HEK293 (cell line): ENCODE measurements around the gene TMEM151A.
A peak's percentile ranks its signal among the peaks of the same experiment; 100 is the strongest.

Source experiments
- CTCF ChIA-PET: fragments of 350-600 bp; formaldehyde crosslinking; extraction: SDS; loops from one replicate; lab custom pipeline; 2021; ENCODE audit warnings: antibody characterized with exemption; lab: Yijun Ruan, JAX
- POLR2A ChIA-PET: fragments of 300-600 bp; formaldehyde crosslinking; extraction: SDS; loops from one replicate; lab custom pipeline; 2020; ENCODE audit warnings: antibody characterized with exemption, inconsistent platforms; lab: Yijun Ruan, JAX
- H3K27ac ChIP-seq: fragments of 200-500 bp; sonication (Bioruptor generic); 2 replicates; pipeline ENCODE4 v1.5.1; 2014; ENCODE audit warnings: low read depth, low read length, control low read depth, inconsistent platforms; ENCODE audit errors: extremely low read depth
- H3K36me3 ChIP-seq, 2 experiments: fragments of 200-500 bp in 1 of 2; sonication (Bioruptor generic) in 1 of 2; 1 replicate in 1 of 2; 2 replicates in 1 of 2; pipeline ENCODE4 v1.5.1; 2014 to 2017; ENCODE audit warnings: inconsistent platforms in 2 of 2, low read length in 2 of 2; ENCODE audit not compliant: control insufficient read depth in 2 of 2, insufficient read depth in 1 of 2
- H3K4me1 ChIP-seq: fragments of 200-500 bp; sonication (Bioruptor generic); 2 replicates; pipeline ENCODE4 v1.5.1; 2014; ENCODE audit warnings: mild to moderate bottlenecking, low read length, inconsistent platforms; ENCODE audit not compliant: control insufficient read depth, insufficient read depth
- H3K4me3 ChIP-seq: 2 replicates; pipeline ENCODE4 v1.5.1; 2011; ENCODE audit warnings: low read depth, mild to moderate bottlenecking, control low read depth, low read length, moderate library complexity
- H3K9me3 ChIP-seq: fragments of 200-500 bp; sonication (Bioruptor generic); 2 replicates; pipeline ENCODE4 v1.5.1; 2014; ENCODE audit warnings: low read depth, low read length, inconsistent platforms; ENCODE audit not compliant: control insufficient read depth, insufficient read depth
- FEZF1 ChIP-seq: fragments of 450-650 bp; formaldehyde crosslinking; IDR thresholded peaks from 2 replicates; pipeline ENCODE4 v1.5.1; 2016; ENCODE audit warnings: missing biosample characterization, missing genetic modification characterization
- GLI2 ChIP-seq: fragments of 450-650 bp; formaldehyde crosslinking; IDR thresholded peaks from 2 replicates; pipeline ENCODE4; 2017; ENCODE audit warnings: missing biosample characterization, missing genetic modification characterization, low read depth, borderline replicate concordance
- ZBTB8A ChIP-seq: fragments of 450-650 bp; formaldehyde crosslinking; IDR thresholded peaks from 2 replicates; pipeline ENCODE4 v1.5.1; 2016; ENCODE audit warnings: missing biosample characterization, missing genetic modification characterization
- ZNF112 ChIP-seq: fragments of 450-650 bp; formaldehyde crosslinking; IDR thresholded peaks from 2 replicates; pipeline ENCODE4 v1.5.0; 2017; ENCODE audit warnings: missing biosample characterization, missing genetic modification characterization
- ZNF155 ChIP-seq: fragments of 450-650 bp; formaldehyde crosslinking; IDR thresholded peaks from 2 replicates; pipeline ENCODE4 v1.5.1; 2016; ENCODE audit warnings: missing biosample characterization, missing genetic modification characterization
- ZNF175 ChIP-seq: fragments of 450-650 bp; formaldehyde crosslinking; IDR thresholded peaks from 2 replicates; pipeline ENCODE4 v1.5.1; 2016; ENCODE audit warnings: missing biosample characterization, missing genetic modification characterization
- ZNF24 ChIP-seq: fragments of 450-650 bp; formaldehyde crosslinking; IDR thresholded peaks from 2 replicates; pipeline ENCODE4 v1.5.1; 2016; ENCODE audit warnings: missing biosample characterization, missing genetic modification characterization
- ZNF335 ChIP-seq: fragments of 450-650 bp; formaldehyde crosslinking; conservative IDR thresholded peaks from 2 replicates; pipeline ENCODE4 v1.5.1; 2016; ENCODE audit warnings: missing biosample characterization, missing genetic modification characterization
- ZNF366 ChIP-seq: fragments of 450-650 bp; formaldehyde crosslinking; conservative IDR thresholded peaks from 2 replicates; pipeline ENCODE4 v1.5.1; 2016; ENCODE audit warnings: missing biosample characterization, missing genetic modification characterization
- ZNF514 ChIP-seq: fragments of 450-650 bp; formaldehyde crosslinking; IDR thresholded peaks from 2 replicates; pipeline ENCODE4 v1.5.1; 2016; ENCODE audit warnings: missing biosample characterization, missing genetic modification characterization
- ZNF560 ChIP-seq: fragments of 450-650 bp; formaldehyde crosslinking; IDR thresholded peaks from 2 replicates; pipeline ENCODE4 v1.5.1; 2017; ENCODE audit warnings: missing biosample characterization, missing genetic modification characterization, borderline replicate concordance
- ZNF629 ChIP-seq: fragments of 450-650 bp; formaldehyde crosslinking; IDR thresholded peaks from 2 replicates; pipeline ENCODE4 v1.5.1; 2017; ENCODE audit warnings: missing biosample characterization, missing genetic modification characterization
- TF ChIP-seq, protein P1 (sequence below): fragments of 450-650 bp; formaldehyde crosslinking; IDR thresholded peaks from 2 replicates; pipeline ENCODE4 v1.5.1; 2016; ENCODE audit warnings: missing biosample characterization, missing genetic modification characterization, low read depth
- TF ChIP-seq, protein P2 (sequence below): fragments of 450-650 bp; formaldehyde crosslinking; IDR thresholded peaks from 2 replicates; pipeline ENCODE4 v1.5.1; 2016; ENCODE audit warnings: missing biosample characterization, missing genetic modification characterization
- TF ChIP-seq, protein P3 (sequence below): fragments of 450-650 bp; formaldehyde crosslinking; optimal IDR thresholded peaks from 2 replicates; pipeline ENCODE3; 2016; ENCODE audit warnings: missing biosample characterization, mild to moderate bottlenecking, missing genetic modification characterization
- TF ChIP-seq, protein P4 (sequence below): fragments of 450-650 bp; IDR thresholded peaks from 2 replicates; pipeline ENCODE4 v1.5.1; 2018; ENCODE audit warnings: missing biosample characterization, mild to moderate bottlenecking, missing genetic modification characterization

Gene TMEM151A

DNA sequence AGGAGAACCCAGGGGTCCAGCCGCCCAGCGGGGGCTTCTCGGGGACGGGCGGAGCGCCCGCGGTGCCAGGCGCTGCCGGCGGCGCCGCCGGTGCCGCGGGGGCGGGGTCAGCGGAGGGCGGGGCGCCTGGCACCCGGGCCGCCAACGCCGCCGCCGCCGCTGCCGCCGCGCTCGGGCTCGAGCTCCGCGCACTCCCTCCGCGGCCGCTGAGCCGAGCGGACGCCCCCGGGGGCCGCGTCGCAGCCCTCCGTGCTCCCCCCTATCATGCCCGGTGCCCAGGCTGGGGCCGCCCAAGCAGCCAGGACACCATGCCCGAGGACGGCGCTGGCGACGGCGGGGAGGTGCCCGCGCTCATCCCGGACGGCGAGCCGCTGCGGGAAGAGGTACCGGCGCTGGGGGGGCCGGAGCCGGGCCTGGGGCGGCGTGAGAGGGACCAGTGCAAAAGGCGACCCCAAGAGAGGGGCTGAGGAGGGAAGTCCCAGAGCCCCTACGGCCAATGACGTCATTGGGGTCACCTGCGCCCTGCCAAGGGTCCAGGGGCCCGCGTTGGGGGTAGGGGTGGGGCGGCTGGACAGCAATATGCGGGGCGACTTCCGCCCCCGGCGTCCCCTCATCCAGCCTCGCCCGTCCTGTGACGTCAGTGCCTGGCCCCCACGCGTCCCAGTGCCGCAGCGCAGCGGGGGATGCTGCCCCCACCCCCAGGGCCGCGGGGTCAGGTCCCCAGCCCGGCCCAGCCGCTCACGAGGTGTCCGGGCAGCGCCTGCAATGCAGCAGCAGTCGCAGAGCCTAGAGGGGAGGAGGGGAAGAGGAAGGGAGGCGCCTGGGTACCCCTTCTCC is at the start of gene TMEM151A:
Gene TMEM151A (plus strand): TSS at position 189 of the 837 bp plus-strand sequence. CDS start 120 bp downstream, at position 309.
- POLR2A ChIA-PET: interaction anchor here (0.9 to 1.1 kb wide), 2 partner anchors 10 to 404 kb away, joined by 3 to 4 read pairs; partner anchors contain the start of gene FIBP
- no peaks in the 10 kb centered on the region for H3K4me1 ChIP-seq
- CTCF ChIA-PET: interaction anchor here (0.8 to 1.3 kb wide), 3 partner anchors 18 to 95 kb away, joined by 3 to 9 read pairs (median 4); no protein-coding TSS in a partner anchor
- H3K4me3 ChIP-seq: peak within 1 kb of the TSS; percentile 34
- TF ChIP-seq ZNF629 (tag by site-specific recombination): peak; percentile 36
- no peak for TF ChIP-seq ZNF24 (tag by site-specific recombination)
- TF ChIP-seq ZNF175: no peak
- no peak for TF ChIP-seq ZNF155
- TF ChIP-seq, protein P1, sequence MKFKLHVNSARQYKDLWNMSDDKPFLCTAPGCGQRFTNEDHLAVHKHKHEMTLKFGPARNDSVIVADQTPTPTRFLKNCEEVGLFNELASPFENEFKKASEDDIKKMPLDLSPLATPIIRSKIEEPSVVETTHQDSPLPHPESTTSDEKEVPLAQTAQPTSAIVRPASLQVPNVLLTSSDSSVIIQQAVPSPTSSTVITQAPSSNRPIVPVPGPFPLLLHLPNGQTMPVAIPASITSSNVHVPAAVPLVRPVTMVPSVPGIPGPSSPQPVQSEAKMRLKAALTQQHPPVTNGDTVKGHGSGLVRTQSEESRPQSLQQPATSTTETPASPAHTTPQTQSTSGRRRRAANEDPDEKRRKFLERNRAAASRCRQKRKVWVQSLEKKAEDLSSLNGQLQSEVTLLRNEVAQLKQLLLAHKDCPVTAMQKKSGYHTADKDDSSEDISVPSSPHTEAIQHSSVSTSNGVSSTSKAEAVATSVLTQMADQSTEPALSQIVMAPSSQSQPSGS (tag by site-specific recombination): peak; percentile 70
- TF ChIP-seq GLI2 (tag by site-specific recombination): no peak
- TF ChIP-seq, protein P2, sequence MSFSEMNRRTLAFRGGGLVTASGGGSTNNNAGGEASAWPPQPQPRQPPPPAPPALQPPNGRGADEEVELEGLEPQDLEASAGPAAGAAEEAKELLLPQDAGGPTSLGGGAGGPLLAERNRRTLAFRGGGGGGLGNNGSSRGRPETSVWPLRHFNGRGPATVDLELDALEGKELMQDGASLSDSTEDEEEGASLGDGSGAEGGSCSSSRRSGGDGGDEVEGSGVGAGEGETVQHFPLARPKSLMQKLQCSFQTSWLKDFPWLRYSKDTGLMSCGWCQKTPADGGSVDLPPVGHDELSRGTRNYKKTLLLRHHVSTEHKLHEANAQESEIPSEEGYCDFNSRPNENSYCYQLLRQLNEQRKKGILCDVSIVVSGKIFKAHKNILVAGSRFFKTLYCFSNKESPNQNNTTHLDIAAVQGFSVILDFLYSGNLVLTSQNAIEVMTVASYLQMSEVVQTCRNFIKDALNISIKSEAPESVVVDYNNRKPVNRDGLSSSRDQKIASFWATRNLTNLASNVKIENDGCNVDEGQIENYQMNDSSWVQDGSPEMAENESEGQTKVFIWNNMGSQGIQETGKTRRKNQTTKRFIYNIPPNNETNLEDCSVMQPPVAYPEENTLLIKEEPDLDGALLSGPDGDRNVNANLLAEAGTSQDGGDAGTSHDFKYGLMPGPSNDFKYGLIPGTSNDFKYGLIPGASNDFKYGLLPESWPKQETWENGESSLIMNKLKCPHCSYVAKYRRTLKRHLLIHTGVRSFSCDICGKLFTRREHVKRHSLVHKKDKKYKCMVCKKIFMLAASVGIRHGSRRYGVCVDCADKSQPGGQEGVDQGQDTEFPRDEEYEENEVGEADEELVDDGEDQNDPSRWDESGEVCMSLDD (tag by site-specific recombination): 0 out of 2 replicates have a peak, but pooled peaks have one; percentile 16
- TF ChIP-seq ZNF560 (tag by site-specific recombination): no peak
- TF ChIP-seq ZNF335 (tag by site-specific recombination): 0 out of 2 replicates have a peak, but pooled peaks have one; percentile 1
- TF ChIP-seq, protein P3, sequence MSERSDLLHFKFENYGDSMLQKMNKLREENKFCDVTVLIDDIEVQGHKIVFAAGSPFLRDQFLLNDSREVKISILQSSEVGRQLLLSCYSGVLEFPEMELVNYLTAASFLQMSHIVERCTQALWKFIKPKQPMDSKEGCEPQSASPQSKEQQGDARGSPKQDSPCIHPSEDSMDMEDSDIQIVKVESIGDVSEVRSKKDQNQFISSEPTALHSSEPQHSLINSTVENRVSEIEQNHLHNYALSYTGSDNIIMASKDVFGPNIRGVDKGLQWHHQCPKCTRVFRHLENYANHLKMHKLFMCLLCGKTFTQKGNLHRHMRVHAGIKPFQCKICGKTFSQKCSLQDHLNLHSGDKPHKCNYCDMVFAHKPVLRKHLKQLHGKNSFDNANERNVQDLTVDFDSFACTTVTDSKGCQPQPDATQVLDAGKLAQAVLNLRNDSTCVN (tag by site-specific recombination): peak; percentile 42
- no peak for TF ChIP-seq ZBTB8A (tag by site-specific recombination)
- TF ChIP-seq ZNF514 (tag by site-specific recombination): no peak
- TF ChIP-seq, protein P4, sequence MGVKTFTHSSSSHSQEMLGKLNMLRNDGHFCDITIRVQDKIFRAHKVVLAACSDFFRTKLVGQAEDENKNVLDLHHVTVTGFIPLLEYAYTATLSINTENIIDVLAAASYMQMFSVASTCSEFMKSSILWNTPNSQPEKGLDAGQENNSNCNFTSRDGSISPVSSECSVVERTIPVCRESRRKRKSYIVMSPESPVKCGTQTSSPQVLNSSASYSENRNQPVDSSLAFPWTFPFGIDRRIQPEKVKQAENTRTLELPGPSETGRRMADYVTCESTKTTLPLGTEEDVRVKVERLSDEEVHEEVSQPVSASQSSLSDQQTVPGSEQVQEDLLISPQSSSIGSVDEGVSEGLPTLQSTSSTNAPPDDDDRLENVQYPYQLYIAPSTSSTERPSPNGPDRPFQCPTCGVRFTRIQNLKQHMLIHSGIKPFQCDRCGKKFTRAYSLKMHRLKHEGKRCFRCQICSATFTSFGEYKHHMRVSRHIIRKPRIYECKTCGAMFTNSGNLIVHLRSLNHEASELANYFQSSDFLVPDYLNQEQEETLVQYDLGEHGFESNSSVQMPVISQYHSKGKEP (tag by site-specific recombination): no peak
- TF ChIP-seq ZNF366 (tag by site-specific recombination): no peak
- TF ChIP-seq ZNF112 (tag by site-specific recombination): no peak
- no peak for TF ChIP-seq FEZF1 (tag by site-specific recombination)
- H3K9me3 ChIP-seq: no peaks in the 10 kb centered on the region
- no peak within 1 kb of the TSS for H3K27ac ChIP-seq
- peaks cover 0 to 2% of the 10 kb centered on the region in 2 experiments; a peak in 1 of 3 replicates for H3K36me3 ChIP-seq
